Calu3 (cell line): ENCODE measurements around the gene CCND2. TPM values are rescaled to one million over a fixed set of nuclear protein-coding genes. Genes with fewer than 3 reads are reported as not detected.
A peak's percentile ranks its signal among the peaks of the same experiment; 100 is the strongest.

Experiments used
- BruUV-seq: library from RNA; stranded (reverse); fragments of 400-500 nt; replicated peaks from 2 replicates; lab custom pipeline; 2021; lab: Mats Ljungman, UMichigan
- CTCF ChIA-PET: fragments of 300-600 bp; sonication (Branson Sonifier 250); formaldehyde crosslinking; loops from one replicate; lab custom pipeline; 2022; ENCODE audit warnings: antibody characterized with exemption; lab: Charles Lee
- DNase-seq: peaks from one replicate; pipeline ENCODE4 v3.0.0; 2022
- H3K27ac Mint-ChIP-seq: one replicate; pipeline ENCODE4 v1.8.0; 2022; ENCODE audit warnings: mixed read lengths; ENCODE audit not compliant: unreplicated experiment
- H3K27me3 Mint-ChIP-seq: one replicate; pipeline ENCODE4 v1.8.0; 2022; ENCODE audit warnings: mixed read lengths; ENCODE audit not compliant: unreplicated experiment
- H3K36me3 Mint-ChIP-seq: one replicate; pipeline ENCODE4 v1.8.0; 2022; ENCODE audit warnings: mild to moderate bottlenecking, moderate library complexity, mixed read lengths; ENCODE audit not compliant: insufficient read depth, unreplicated experiment
- H3K4me1 Mint-ChIP-seq: one replicate; pipeline ENCODE4 v1.8.0; 2022; ENCODE audit warnings: mild to moderate bottlenecking, low read depth, mixed read lengths; ENCODE audit not compliant: unreplicated experiment
- H3K4me3 Mint-ChIP-seq: one replicate; pipeline ENCODE4 v1.8.0; 2022; ENCODE audit warnings: mild to moderate bottlenecking, low read depth, moderate library complexity, mixed read lengths; ENCODE audit not compliant: unreplicated experiment
- H3K9me3 Mint-ChIP-seq: one replicate; pipeline ENCODE4 v1.8.0; 2022; ENCODE audit warnings: low read depth, mixed read lengths; ENCODE audit not compliant: unreplicated experiment
- CTCF ChIP-seq: fragments of 200-600 bp; IDR thresholded peaks from one replicate; pipeline ENCODE4 v1.8.0; 2022; ENCODE audit warnings: antibody characterized with exemption; ENCODE audit not compliant: unreplicated experiment
- intact Hi-C: fragments of 100-400 bp; cut with micrococcal nuclease; formaldehyde crosslinking; loops from one replicate; pipeline ENCODE4 v1.10.0; 2022; ENCODE audit not compliant: unreplicated experiment
- total RNA-seq: library from RNA; stranded (reverse); gene quantifications from 2 replicates; pipeline ENCODE4 v1.2.3, GENCODE V29; 2022

The CCND2 gene
- total RNA-seq, 1 experiment from 2014 or later = 0.07 TPM

GRCh38 chr12:4302881-4303280 lies 29.3 kb downstream of the CCND2 start:
- DNase-seq = no peak
- Mint-ChIP-seq H3K36me3 (no peaks in the 10 kb centered on the region), H3K9me3 (no peaks in the 10 kb centered on the region), H3K27me3 (peaks cover 99% of the 10 kb centered on the region), H3K4me3 (no peak overlapping the region), H3K27ac (no peak overlapping the region), H3K4me1 (peaks cover 6% of the 10 kb centered on the region)
- no TSS peak for BruUV-seq
- intact Hi-C loops = loop anchor here (10.0 kb wide), 1 partner anchor 702 kb away; no protein-coding TSS in a partner anchor
- TF ChIP-seq CTCF = no peak
- CTCF ChIA-PET = interaction anchor here (0.6 kb wide), 1 partner anchor 1282 kb away, joined by 3 read pairs; no protein-coding TSS in a partner anchor

- H3K9me3 Mint-ChIP-seq = no peaks in the 10 kb centered on the region
- intact Hi-C loops = loop anchor here (10.0 kb wide), 1 partner anchor 701 kb away; no protein-coding TSS in a partner anchor
- no peak overlapping the region for H3K4me3 Mint-ChIP-seq
- no peaks in the 10 kb centered on the region for H3K36me3 Mint-ChIP-seq
- CTCF ChIA-PET = no interaction called here
- peaks cover 14% of the 10 kb centered on the region for H3K4me1 Mint-ChIP-seq
- peaks cover 91% of the 10 kb centered on the region for H3K27me3 Mint-ChIP-seq
- H3K27ac Mint-ChIP-seq = no peak overlapping the region
- DNase-seq = no peak
- no peak for TF ChIP-seq CTCF
- BruUV-seq = no TSS peak
These were observed 30.2 kb downstream of the CCND2 start for GRCh38 chr12:4303750-4304149.

- intact Hi-C loops = loop anchor here (1.0 to 10.0 kb wide), 3 partner anchors 46 to 697 kb away; no protein-coding TSS in a partner anchor
- H3K27ac Mint-ChIP-seq = peak overlapping the region; percentile 18
- peaks cover 51% of the 10 kb centered on the region for H3K27me3 Mint-ChIP-seq
- no peaks in the 10 kb centered on the region for H3K36me3 Mint-ChIP-seq
- H3K9me3 Mint-ChIP-seq = no peaks in the 10 kb centered on the region
- TF ChIP-seq CTCF = peak; percentile 81
- peaks cover 16% of the 10 kb centered on the region for H3K4me1 Mint-ChIP-seq
- DNase-seq = peak; percentile 85
- H3K4me3 Mint-ChIP-seq = peak overlapping the region; percentile 54
- BruUV-seq = no TSS peak
- CTCF ChIA-PET = interaction anchor here (0.6 kb wide), 1 partner anchor 451 kb away, joined by 3 read pairs; no protein-coding TSS in a partner anchor
These were observed 34.2 kb downstream of the CCND2 start for GRCh38 chr12:4307593-4308333.

- intact Hi-C loops = loop anchor here (1.0 to 10.0 kb wide), 3 partner anchors 45 to 696 kb away; no protein-coding TSS in a partner anchor
- CTCF ChIA-PET = interaction anchor here (0.6 kb wide), 1 partner anchor 450 kb away, joined by 3 read pairs; no protein-coding TSS in a partner anchor
- Mint-ChIP-seq H3K4me1 (peaks cover 16% of the 10 kb centered on the region), H3K36me3 (no peaks in the 10 kb centered on the region), H3K9me3 (no peaks in the 10 kb centered on the region), H3K27ac (no peak overlapping the region), H3K27me3 (peaks cover 46% of the 10 kb centered on the region), H3K4me3 (peak overlapping the region; percentile 54)
- no peak for TF ChIP-seq CTCF
- no TSS peak for BruUV-seq
- no peak for DNase-seq
These were observed 34.9 kb downstream of the CCND2 start for GRCh38 chr12:4308334-4308950.
